ENCODE measurements around the gene L3MBTL2. TPM values are rescaled to one million over a fixed set of nuclear protein-coding genes. Genes with fewer than 3 reads are reported as not detected.

Gene L3MBTL2
- total RNA-seq, 1 experiment from 2014 or later = 33.6 TPM

GRCh38 chr22:41230401-41230785, 25.3 kb downstream of the L3MBTL2 start:
- H2AK5ac ChIP-seq (ENCODE audit: insufficient read length, low read length) = no peak overlapping the region
- Mint-ChIP-seq H3K4me3 (no peak overlapping the region), H3K4me1 (no peaks in the 10 kb centered on the region), H3K36me3 (ENCODE audit: insufficient read depth in 1 of 3, low read depth in 3 of 3) (peaks cover 4 to 47% (median 23%) of the 10 kb centered on the region in 3 experiments; a peak in 6 of 7 replicates), H3K27me3 (ENCODE audit: low read depth) (no peaks in the 10 kb centered on the region), H3K27ac (peak overlapping the region in 2 of 3 experiments; percentile 28 to 67; a peak in 1 of 7 replicates), H3K9me3 (no peaks in the 10 kb centered on the region)
- H3K4ac ChIP-seq (ENCODE audit: low read depth, low read length) = no peak overlapping the region
- no peak overlapping the region for H4K8ac ChIP-seq (replicated peaks; ENCODE audit: insufficient read length, low read depth, low read length)
- H3K9me3 ChIP-seq (ENCODE audit: control insufficient read depth, low read depth, low read length) = no peaks in the 10 kb centered on the region
- H3K9ac ChIP-seq (ENCODE audit: extremely low read depth, insufficient read length, low read length) = no peak overlapping the region
- no peak overlapping the region for H2AFZ ChIP-seq (ENCODE audit: low read length)
- H4K20me1 ChIP-seq (ENCODE audit: control insufficient read depth, insufficient read depth, insufficient read length) = no peaks in the 10 kb centered on the region
- H4K5ac ChIP-seq (ENCODE audit: insufficient read length, low read depth, low read length) = no peak overlapping the region
- no peaks in the 10 kb centered on the region for H3K23me2 ChIP-seq (ENCODE audit: insufficient read length, low read depth, low read length, poor library complexity, severe bottlenecking)
- no CpG with 5 or more reads among the region's 9 CpGs for WGBS (ENCODE audit: extremely low coverage, insufficient read length, low lambda C conversion rate)
- H3K27me3 ChIP-seq (ENCODE audit: insufficient read depth, low read length) = no peaks in the 10 kb centered on the region; the same call in 1 of the 2 replicates
- H3K23ac ChIP-seq (ENCODE audit: insufficient read length, low read depth, low read length) = no peak overlapping the region
- H3K79me1 ChIP-seq (ENCODE audit: insufficient read depth, low read depth, low read length, poor library complexity, severe bottlenecking) = no peaks in the 10 kb centered on the region
- H3K18ac ChIP-seq (ENCODE audit: insufficient read length, low read depth, low read length) = no peak overlapping the region
- H2BK15ac ChIP-seq (ENCODE audit: low read depth, low read length) = no peak overlapping the region
- H2BK12ac ChIP-seq (ENCODE audit: insufficient read length, low read depth, low read length) = no peak overlapping the region
- no peak overlapping the region for H4K91ac ChIP-seq (ENCODE audit: insufficient read length, low read depth, low read length)
- H3T11ph ChIP-seq (ENCODE audit: low read length) = no peak overlapping the region
- H3K14ac ChIP-seq (ENCODE audit: insufficient read depth, low read length) = no peak overlapping the region
- H2BK20ac ChIP-seq (ENCODE audit: low read depth, low read length, poor library complexity, severe bottlenecking) = no peak overlapping the region
- no peak for TF ChIP-seq CTCF (conservative IDR thresholded peaks at IDR 0.05)
- no peaks in the 10 kb centered on the region for H3K79me2 ChIP-seq (ENCODE audit: insufficient read depth, low read length)
- no peaks in the 10 kb centered on the region for H3K4me1 ChIP-seq (ENCODE audit: insufficient read depth, low read length)
- no peak overlapping the region for H3K27ac ChIP-seq (ENCODE audit: insufficient read length, low read depth, low read length)
- no peak for DNase-seq
- H3K4me2 ChIP-seq (ENCODE audit: insufficient read depth, insufficient read length, low read length) = no peak overlapping the region
- no peak overlapping the region for H2BK5ac ChIP-seq (ENCODE audit: insufficient read length, low read length)
- no peak overlapping the region for H3K56ac ChIP-seq (ENCODE audit: insufficient read length, low read depth, low read length)
- no peak overlapping the region for H2BK120ac ChIP-seq (ENCODE audit: low read depth, low read length, poor library complexity, severe bottlenecking)
